Epithelial cell of proximal tubule (primary cell): Measurements from ENCODE around the gene TRERF1. TPM values are rescaled to one million over a fixed set of nuclear protein-coding genes. Genes with fewer than 3 reads are reported as not detected.

Experiments used
- DNase-seq: peaks from one replicate; pipeline ENCODE4 v3.0.0-alpha.2; 2011; ENCODE audit warnings: low read depth
- H3K4me3 ChIP-seq: 2 replicates; pipeline ENCODE4 v1.5.1; 2011; ENCODE audit warnings: low read depth, mild to moderate bottlenecking, low read length
- CTCF ChIP-seq: conservative IDR thresholded peaks from 2 replicates; pipeline ENCODE4 v1.5.1; 2012; ENCODE audit warnings: low read depth, mild to moderate bottlenecking, low read length
- total RNA-seq: library from RNA; depleted of rRNA; stranded (reverse); fragments of >200 nt; gene quantifications from 2 replicates; pipeline ENCODE4 v1.2.3, GENCODE V29; 2015

TRERF1 gene
- total RNA-seq, 1 donor from 2014 or later: 2.2 TPM

GRCh38 chr6:42300701-42301100, 151.0 kb downstream of the TRERF1 start:
- no peak for TF ChIP-seq CTCF
- no peak overlapping the region for H3K4me3 ChIP-seq
- DNase-seq: no peak

GRCh38 chr6:42300185-42300584, 151.5 kb downstream of the TRERF1 start:
- DNase-seq: no peak
- no peak for TF ChIP-seq CTCF

GRCh38 chr6:42297661-42298060, 154.1 kb downstream of the TRERF1 start:
- DNase-seq: no peak
- H3K4me3 ChIP-seq: no peak overlapping the region
- no peak for TF ChIP-seq CTCF

More at GRCh38 chr6:42300185-42300584, 151.5 kb downstream of the TRERF1 start:
- no peak overlapping the region for H3K4me3 ChIP-seq

- no peak for DNase-seq
- TF ChIP-seq CTCF: no peak
- no peak overlapping the region for H3K4me3 ChIP-seq
These were observed 155.1 kb downstream of the TRERF1 start for GRCh38 chr6:42296614-42297013.

- DNase-seq: no peak
- no peak for TF ChIP-seq CTCF
- no peak overlapping the region for H3K4me3 ChIP-seq
These were observed 156.0 kb downstream of the TRERF1 start for GRCh38 chr6:42295677-42296076.

GRCh38 chr6:42295181-42295580, 156.5 kb downstream of the TRERF1 start:
- no peak for TF ChIP-seq CTCF
- no peak overlapping the region for H3K4me3 ChIP-seq
- DNase-seq: no peak

- H3K4me3 ChIP-seq: no peak overlapping the region
- peak; percentile 76 for DNase-seq
These were observed 157.0 kb downstream of the TRERF1 start for GRCh38 chr6:42294759-42295158.

More at GRCh38 chr6:42294759-42295158, 157.0 kb downstream of the TRERF1 start:
- TF ChIP-seq CTCF: no peak
